Stomach (tissue), 9 donors: Measurements from ENCODE around the gene NUP62. TPM values are rescaled to one million over a fixed set of nuclear protein-coding genes. Genes with fewer than 3 reads are reported as not detected.
A peak's percentile ranks its signal among the peaks of the same experiment; 100 is the strongest.

ENCODE experiments used
- DNase-seq, 2 donors: peaks; one replicate each; pipeline versions ENCODE4 v3.0.0 to v3.0.0-alpha.2; 2013 to 2019
- H3K27ac ChIP-seq, 5 donors: fragments of 200-600 bp in 4 of 5; sonication (generic) in 4 of 5; one replicate each; pipeline ENCODE4 v1.5.1; 2013 to 2019; ENCODE audit warnings: mild to moderate bottlenecking in 1 of 5, moderate library complexity in 1 of 5
- H3K27me3 ChIP-seq, 3 donors: fragments of 200-600 bp; sonication (generic); one replicate each; pipeline ENCODE4 v1.5.1; 2017 to 2019; ENCODE audit warnings: mixed run types in 1 of 3
- H3K36me3 ChIP-seq, 4 donors: fragments of 200-600 bp; sonication (generic); 1 replicate in 3 of 4; 2 replicates in 1 of 4; pipeline ENCODE4 v1.5.1; 2016 to 2019
- H3K4me1 ChIP-seq, 4 donors: fragments of 200-600 bp; sonication (generic); one replicate each; pipeline ENCODE4 v1.5.1; 2016 to 2019
- H3K4me3 ChIP-seq, 4 donors: fragments of 200-600 bp; sonication (generic) in 3 of 4; one replicate each; pipeline ENCODE4 v1.5.1; 2016 to 2019; ENCODE audit warnings: mild to moderate bottlenecking in 1 of 4
- H3K9me3 ChIP-seq, 4 donors: fragments of 200-600 bp; sonication (generic); one replicate each; pipeline ENCODE4 v1.5.1; 2016 to 2019
- CTCF ChIP-seq, 7 experiments: fragments of 450-650 bp in 4 of 7; fragments of 200-600 bp in 3 of 7; sonication (generic) in 3 of 7; IDR thresholded peaks; one replicate each; pipeline ENCODE4 v1.5.1; 2016 to 2019; ENCODE audit warnings: antibody characterized with exemption in 7 of 7, control low read depth in 2 of 7, mild to moderate bottlenecking in 1 of 7
- EP300 ChIP-seq: sonication (generic); formaldehyde crosslinking; IDR thresholded peaks from one replicate; pipeline ENCODE4 v1.6.1; 2017; ENCODE audit warnings: antibody characterized with exemption
- POLR2A ChIP-seq, 4 donors: fragments of 450-650 bp; IDR thresholded peaks; one replicate each; pipeline ENCODE4 v1.6.1; 2016; ENCODE audit warnings: antibody characterized with exemption in 4 of 4, control low read depth in 2 of 4, mild to moderate bottlenecking in 1 of 4, moderate library complexity in 1 of 4
- POLR2AphosphoS5 ChIP-seq, 3 donors: sonication (generic); formaldehyde crosslinking; IDR thresholded peaks; one replicate each; pipeline ENCODE4 v1.6.1; 2016; ENCODE audit warnings: antibody characterized with exemption in 3 of 3
- WGBS, 5 donors: extraction: QIAGEN DNeasy Blood & Tissue Kit in 3 of 5; methylation state at CpG; one replicate each; pipeline versions ENCODE4 v1.1.5 to v1.1.7; 2013 to 2018; 5-methylcytosine and 5-hydroxymethylcytosine counted together
- intact Hi-C: fragments of 100-400 bp; cut with DNase I; formaldehyde crosslinking; loops from one replicate; pipeline ENCODE4 v1.15.1; 2023; ENCODE audit warnings: low total_unique reads
- polyA plus RNA-seq, 3 donors: library from polyadenylated mRNA; stranded (reverse); fragments of 200-250 nt; gene quantifications; one replicate each; pipeline ENCODE4 v1.2.3, GENCODE V29; 2013
- total RNA-seq, 5 donors: library from RNA; depleted of rRNA; stranded (reverse); fragments of >200 nt; gene quantifications; one replicate each; pipeline versions ENCODE4 v1.1.0 to v1.2.3, GENCODE V29; 2014 to 2016
- donor health status: healthy with polysubstance abuse.
- donor health status: Bipolar disorder and iron deficiency.
- donor health status: healthy.

Gene NUP62
- total and polyA plus RNA-seq, 8 donors = 5.3 to 58.0 (median 15.2) TPM

- peaks cover 0 to 22% (median 16%) of the 10 kb centered on the region in 3 donors for H3K27me3 ChIP-seq
- 64 to 85% (median 76%) methylated on average over 17 to 23 of the region's 23 CpGs for WGBS, 5 donors
- H3K36me3 ChIP-seq = peaks cover 34 to 70% (median 68%) of the 10 kb centered on the region in 4 donors
- H3K4me3 ChIP-seq = no peak overlapping the region
- no peaks in the 10 kb centered on the region for H3K9me3 ChIP-seq
- TF ChIP-seq CTCF (IDR thresholded peaks at IDR 0.05) (no peak), EP300 (no peak), POLR2A (IDR thresholded peaks at IDR 0.05) (no peak), POLR2AphosphoS5 (IDR thresholded peaks at IDR 0.05) (no peak)
- H3K27ac ChIP-seq = no peak overlapping the region
- intact Hi-C loops = no loop called here
- DNase-seq = peak in 1 of 2 donors; percentile 53
- H3K4me1 ChIP-seq = peaks cover 6 to 27% (median 16%) of the 10 kb centered on the region in 4 donors
Observed at GRCh38 chr19:49887037-49887664, 42.2 kb downstream of the NUP62 start.

GRCh38 chr19:49884760-49885159 is 44.5 kb downstream of the NUP62 start:
- intact Hi-C loops = no loop called here
- peaks cover 0 to 13% (median 2%) of the 10 kb centered on the region in 4 donors for H3K4me1 ChIP-seq
- WGBS, 5 donors = 88 to 96% (median 95%) methylated on average over 3 of the region's 3 CpGs
- peaks cover 0 to 2% (median 2%) of the 10 kb centered on the region in 3 donors for H3K27me3 ChIP-seq
- H3K27ac ChIP-seq = no peak overlapping the region
- no peaks in the 10 kb centered on the region for H3K9me3 ChIP-seq
- H3K36me3 ChIP-seq = peaks cover 57 to 94% (median 92%) of the 10 kb centered on the region in 4 donors
- DNase-seq = no peak
- TF ChIP-seq POLR2AphosphoS5 (IDR thresholded peaks at IDR 0.05) (no peak), EP300 (no peak), CTCF (IDR thresholded peaks at IDR 0.05) (no peak), POLR2A (IDR thresholded peaks at IDR 0.05) (no peak)
- H3K4me3 ChIP-seq = no peak overlapping the region

- Histone ChIP-seq H3K27me3 (no peaks in the 10 kb centered on the region), H3K36me3 (peaks cover 57 to 100% (median 97%) of the 10 kb centered on the region in 4 donors), H3K4me3 (no peak overlapping the region), H3K4me1 (peaks cover 2 to 13% (median 4%) of the 10 kb centered on the region in 4 donors), H3K27ac (no peak overlapping the region), H3K9me3 (no peaks in the 10 kb centered on the region)
- intact Hi-C loops = no loop called here
- no peak for DNase-seq
- TF ChIP-seq EP300 (no peak), CTCF (IDR thresholded peaks at IDR 0.05) (no peak), POLR2A (IDR thresholded peaks at IDR 0.05) (no peak)
- WGBS, 5 donors = 90 to 97% (median 92%) methylated on average over 18 of the region's 18 CpGs
Observed at GRCh38 chr19:49884109-49884508, 45.2 kb downstream of the NUP62 start.

- TF ChIP-seq POLR2AphosphoS5 (IDR thresholded peaks at IDR 0.05) (no peak), POLR2A (IDR thresholded peaks at IDR 0.05) (no peak), CTCF (IDR thresholded peaks at IDR 0.05) (no peak), EP300 (no peak)
- DNase-seq = no peak
- Histone ChIP-seq H3K27me3 (no peaks in the 10 kb centered on the region), H3K9me3 (no peaks in the 10 kb centered on the region), H3K4me1 (peaks cover 12 to 24% (median 15%) of the 10 kb centered on the region in 4 donors), H3K27ac (no peak overlapping the region), H3K4me3 (no peak overlapping the region), H3K36me3 (peaks cover 57 to 96% (median 93%) of the 10 kb centered on the region in 4 donors)
- intact Hi-C loops = no loop called here
- WGBS, 5 donors = 91 to 98% (median 97%) methylated on average over 5 of the region's 5 CpGs
Observed at GRCh38 chr19:49883094-49883493, 46.2 kb downstream of the NUP62 start.
